GM23248 (cell line): ENCODE data around the gene CASP9.

Experiments
- EZH2 ChIP-seq: fragments of 200-600 bp; sonication (generic); IDR thresholded peaks from 2 replicates; pipeline ENCODE4 v1.6.1; 2018; ENCODE audit warnings: antibody characterized with exemption, mild to moderate bottlenecking; ENCODE audit not compliant: insufficient read depth, poor library complexity, severe bottlenecking
- EZH2phosphoT487 ChIP-seq: fragments of 200-600 bp; sonication (generic); IDR thresholded peaks from 2 replicates; pipeline ENCODE4 v1.6.1; 2018; ENCODE audit warnings: antibody characterized with exemption, moderate library complexity, mild to moderate bottlenecking, low read depth; ENCODE audit not compliant: insufficient read depth

GRCh38 chr1:15449567-15449966 lies 74.4 kb downstream of the CASP9 start:
- TF ChIP-seq EZH2phosphoT487, result no peak
- no peak for TF ChIP-seq EZH2
